ENCODE results near the gene UBE3C.
"Not testable (repeated sequence)": the region's sequence is repeated elsewhere in the genome, so short reads cannot be mapped to it uniquely, and the experiment has no call there.

UBE3C gene

DNA sequence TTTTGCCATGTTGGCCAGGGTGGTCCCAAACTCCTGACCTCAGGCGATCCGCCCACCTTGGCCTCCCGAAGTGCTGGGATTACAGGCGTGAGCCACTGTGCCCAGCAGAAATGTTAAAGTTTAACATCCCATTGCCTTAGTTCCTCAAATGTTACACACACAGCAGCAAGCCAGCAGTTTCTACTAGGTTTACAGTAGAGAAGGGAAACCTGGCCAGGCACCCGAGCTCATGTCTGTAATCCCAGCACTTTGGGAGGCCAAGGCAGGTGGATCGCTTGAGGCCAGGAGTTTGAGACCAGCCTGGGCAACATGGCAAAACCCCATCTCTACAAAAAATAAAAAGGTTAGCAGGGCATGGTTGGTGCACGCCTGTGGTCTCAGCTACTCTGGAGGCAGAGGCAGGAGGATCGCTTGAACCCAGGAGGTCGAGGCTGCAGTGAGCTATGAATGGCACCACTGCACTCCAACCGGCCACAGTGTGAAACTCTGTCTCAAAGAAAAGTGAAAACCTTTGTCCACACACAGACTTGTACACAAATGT is 135.4 kb downstream of the UBE3C start:
- DNase-seq = not testable (repeated sequence)

DNA sequence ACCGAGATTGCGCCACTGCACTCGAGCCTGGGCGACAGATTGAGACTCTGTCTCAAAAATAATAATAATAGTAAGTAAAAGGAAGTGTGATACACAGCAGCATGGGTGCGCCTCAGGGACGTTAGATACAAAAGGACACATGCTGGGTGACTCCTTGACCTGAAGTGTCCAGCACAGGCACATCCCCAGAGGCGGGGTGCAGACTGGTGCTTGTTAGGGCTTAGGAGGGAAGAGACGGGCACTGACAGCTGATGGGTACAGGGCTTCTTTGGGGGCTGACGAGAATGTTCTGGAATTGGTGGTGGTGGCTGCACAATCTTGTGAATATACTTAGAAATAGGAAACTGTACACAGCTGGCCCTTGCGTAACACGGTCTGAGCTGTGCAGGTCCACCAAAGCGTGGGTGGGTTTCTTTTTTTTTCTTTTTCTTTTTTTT is 136.3 kb downstream of the UBE3C start:
- DNase-seq = no peak

DNA sequence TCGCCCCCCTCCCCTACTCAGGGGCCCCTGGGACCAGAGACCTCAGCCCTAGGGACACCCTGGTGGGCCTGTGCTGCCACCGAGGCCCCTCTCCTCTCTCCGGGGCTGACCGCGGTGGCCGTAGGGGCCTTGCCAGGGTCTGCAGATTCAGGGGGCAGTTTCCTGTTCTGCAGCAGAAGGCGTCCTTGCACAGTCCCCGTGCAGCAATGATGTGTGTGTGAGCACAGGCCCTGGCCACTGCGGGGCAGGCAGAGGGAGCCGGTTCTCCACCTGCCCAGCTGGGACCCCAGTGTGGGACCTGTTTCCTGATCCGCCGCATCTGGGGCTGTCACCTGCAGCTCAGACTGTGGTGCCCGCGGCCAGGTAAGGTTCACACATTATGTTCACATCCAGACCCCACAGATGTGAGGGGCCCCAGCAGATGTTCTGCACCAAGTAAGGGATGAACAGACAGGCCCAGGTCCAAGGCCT is 137.4 kb downstream of the UBE3C start:
- no peak for DNase-seq

DNA sequence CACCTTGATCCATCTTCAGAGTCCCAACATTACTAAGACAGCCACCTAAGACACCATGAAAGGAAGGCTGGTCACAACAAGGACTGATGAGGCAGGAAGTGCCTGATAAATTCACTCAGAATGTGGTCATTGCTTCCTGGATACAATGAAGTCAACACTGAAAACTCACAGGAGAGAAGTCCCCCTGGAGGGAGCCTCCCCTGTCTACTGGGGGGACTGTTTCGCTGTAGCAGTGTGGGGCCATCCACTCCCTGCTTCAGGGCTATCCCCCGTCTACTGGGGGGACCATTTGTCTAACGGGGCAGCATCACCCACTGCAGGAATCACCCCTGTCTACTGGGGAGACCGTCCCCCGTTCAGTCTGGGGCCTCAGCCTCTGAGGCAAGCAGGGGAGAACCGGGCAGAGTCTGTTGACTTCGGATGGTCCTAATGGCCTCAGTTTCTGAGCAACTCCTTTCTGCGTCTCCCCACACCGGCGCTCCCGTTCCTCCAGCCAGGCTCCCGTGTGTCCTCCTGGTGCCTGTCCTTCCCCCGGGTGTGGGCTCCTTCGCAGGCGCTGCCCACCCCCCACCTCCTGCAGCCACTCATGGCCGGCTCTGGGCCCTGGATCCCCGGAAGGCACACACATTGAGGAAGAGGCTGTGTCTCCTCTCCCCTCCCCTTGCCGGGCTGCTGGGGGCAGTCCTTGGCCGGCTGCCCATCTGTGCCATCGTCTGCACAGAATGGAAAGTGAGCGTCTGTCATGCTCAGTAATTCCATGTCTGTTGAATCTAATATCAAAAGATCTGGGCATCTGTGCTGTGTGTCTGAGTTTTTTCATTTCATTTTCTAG is 138.2 kb downstream of the UBE3C start:
- DNase-seq = no peak

DNA sequence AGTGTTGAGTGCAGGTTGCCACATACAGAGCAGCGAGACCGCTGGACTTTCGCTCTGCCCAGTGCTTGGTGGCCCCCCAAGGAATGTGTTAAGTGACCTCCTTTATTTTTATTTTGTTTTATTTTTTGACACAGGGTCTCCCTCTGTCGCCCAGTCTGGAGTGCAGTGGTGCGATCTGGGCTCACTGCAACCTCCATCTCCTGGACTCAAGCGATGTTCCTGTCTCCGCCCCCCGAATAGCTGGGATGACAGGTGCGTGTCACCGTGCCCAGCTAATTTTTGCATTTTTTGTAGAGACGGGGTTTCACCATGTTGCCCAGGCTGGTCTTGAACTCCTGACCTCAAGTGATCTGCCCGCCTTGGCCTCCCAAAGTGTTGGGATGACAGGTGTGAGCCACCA is 138.8 kb downstream of the UBE3C start:
- not testable (repeated sequence) for DNase-seq

DNA sequence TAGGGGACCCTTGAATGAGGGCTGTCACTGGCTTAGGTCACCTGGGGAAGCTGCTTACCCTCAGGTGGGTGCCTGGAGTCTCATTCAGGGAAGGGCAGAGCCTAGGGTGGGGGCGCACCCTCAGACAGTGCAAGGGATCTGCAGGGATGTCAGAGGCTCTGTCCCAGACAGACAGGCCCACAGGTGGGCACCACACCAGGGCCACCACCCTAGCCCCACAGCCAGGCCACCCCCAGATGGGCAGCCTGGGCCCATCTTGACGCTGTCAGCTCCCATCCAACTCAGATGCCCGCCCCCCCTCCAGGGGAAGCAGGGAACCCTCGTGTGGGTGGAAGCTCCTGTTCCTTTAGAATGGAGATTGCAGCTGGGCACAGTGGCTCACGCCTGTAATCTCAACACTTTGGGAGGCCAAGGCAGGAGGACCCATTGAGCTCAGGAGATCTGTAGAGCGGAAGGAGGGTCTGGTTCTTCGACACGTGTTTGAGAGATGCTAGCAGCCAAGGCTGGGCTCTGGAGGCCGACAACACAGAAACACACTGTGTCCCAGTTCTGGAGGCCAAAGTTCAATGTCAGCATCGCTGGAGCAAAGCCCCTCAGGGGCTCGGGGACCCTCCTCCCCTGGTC is 139.6 kb downstream of the UBE3C start:
- peak; percentile 48 for DNase-seq

DNA sequence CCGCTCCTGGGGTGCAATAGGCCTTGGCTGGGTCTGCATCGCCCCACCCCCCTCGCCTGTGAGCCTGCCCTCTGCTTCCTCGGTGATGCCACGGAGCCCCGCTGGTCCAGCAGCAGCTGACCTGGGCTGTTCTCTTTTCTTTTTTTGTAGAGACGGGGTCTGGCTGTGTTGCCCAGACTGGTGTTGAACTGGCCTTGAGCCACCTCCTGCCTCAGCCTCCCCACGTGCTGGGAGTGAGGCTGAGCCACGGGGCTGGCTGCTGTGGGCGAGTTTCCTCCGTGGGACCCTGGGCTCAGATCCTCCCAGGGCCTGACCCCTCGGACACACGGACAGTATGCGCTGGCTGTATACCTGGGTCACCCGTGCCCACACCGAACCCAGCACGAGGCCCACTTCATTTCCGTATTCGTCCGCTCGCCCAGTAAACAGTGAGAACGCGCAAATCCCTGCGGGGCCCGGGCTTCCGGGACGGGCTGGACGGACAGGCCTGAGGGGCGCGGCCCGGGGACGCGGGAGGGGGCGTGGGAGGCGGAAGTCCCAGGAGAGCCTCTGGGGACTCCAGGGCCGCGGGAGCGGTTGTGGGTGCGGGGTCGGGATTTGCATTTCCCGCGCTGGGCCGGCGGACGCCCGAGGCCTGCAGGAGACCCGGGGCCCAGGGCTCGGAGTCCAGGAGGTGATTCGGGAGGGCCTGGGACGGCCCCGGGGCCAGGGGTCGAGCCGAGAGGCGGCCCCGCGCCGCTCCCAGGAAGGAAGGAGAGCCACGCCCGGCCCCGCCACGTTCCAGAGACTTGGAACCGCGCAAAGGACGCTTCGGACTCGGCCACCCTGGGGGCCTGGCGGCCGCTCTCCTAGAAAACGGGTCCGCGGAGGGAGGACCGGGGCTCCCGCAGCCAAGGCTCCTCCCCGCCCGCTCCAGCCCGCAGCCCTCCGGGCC is 140.3 kb downstream of the UBE3C start:
- peak; percentile 52 for DNase-seq

DNA sequence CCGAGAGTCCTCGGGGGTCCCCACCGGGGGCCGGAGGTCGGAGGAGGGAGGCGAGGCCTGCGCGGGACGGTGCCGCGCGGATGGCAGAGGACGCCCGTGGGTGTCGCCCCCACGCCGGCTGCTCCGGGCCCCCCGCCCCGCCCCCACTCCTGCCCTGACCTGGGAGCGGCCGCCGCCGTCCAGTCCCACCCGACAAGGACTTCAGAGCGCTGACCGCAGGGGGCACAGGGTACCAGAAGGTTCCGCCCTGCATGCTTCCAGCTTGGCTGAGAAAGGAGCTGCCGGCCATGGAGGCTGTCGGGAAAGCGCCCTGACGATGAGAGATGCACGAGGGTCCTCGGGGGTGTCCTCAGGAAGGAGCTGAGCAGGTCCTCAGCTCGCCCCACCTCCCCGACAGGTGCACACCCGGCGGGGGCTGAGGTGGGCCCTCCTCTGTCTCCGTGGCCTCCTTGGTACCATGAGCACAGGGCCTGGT is 141.1 kb downstream of the UBE3C start:
- DNase-seq = peak; percentile 49

DNA sequence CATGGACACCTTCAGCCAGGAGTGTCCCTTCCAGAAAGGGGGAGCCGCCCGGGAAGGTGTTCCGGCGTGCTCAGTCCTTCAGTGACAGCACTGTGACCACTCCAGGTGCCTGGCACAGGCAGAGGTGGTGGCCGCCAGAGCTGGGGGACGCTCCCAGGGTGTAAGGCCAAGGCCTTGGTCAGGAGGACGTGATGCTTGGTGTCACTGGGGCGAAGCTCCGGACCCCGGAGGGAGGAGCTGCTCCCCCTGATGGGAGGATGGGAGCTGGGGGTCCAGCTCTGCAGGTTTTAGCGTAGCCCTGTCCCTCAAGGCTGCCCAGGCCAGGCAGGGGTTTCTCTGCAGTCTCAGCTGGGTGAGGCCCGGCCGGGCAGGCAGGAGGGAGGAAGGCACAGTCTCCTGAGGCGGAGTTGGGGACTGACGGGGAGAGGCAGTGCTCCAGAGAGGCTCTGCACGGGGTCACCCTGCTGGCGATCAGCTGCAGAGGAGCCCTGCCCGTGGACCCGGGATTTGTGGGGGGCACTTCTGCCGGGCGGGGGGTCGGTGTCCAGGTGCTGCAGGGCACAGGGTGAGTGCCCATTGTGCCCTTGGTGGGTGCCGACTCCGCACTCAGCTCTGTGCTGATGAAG is 141.6 kb downstream of the UBE3C start:
- no peak for DNase-seq

DNA sequence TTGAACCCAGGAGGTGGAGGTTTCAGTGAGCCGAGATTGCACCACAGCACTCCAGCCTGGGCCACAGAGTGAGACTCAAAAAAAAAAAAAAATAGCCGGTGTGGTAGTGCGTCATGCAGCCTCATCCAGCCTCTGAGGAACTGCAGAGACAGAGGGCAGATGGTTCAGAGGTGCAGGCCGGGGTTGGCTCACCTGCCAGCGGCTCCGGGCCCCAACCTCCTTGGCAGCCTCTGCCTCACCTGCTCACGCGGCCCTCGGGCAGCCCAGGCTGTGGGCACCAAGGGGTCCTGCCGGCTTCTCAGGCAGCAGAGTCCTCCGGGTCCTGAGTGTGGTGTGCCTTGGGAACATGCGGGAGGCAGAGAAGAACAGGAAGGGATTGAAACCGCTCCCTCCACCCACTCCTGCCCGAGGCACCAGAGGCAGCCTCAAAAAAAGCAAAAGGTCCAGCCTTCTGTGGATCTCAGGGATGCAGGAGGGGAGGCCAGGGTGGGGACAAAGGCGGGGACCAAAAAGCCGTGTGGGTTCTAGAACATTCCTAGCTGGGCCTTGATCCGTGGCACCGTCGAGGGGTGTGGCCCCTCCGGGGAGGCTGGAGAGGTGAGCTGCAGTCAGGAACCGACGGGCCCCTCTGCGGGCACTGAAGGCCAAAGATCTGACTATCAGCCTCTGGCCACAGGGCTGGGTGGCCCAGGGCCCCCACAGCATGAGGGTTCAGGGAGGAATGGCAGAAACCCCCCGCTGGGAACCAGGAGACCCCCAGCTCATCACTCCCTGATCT is 142.7 kb downstream of the UBE3C start:
- DNase-seq = no peak

DNA sequence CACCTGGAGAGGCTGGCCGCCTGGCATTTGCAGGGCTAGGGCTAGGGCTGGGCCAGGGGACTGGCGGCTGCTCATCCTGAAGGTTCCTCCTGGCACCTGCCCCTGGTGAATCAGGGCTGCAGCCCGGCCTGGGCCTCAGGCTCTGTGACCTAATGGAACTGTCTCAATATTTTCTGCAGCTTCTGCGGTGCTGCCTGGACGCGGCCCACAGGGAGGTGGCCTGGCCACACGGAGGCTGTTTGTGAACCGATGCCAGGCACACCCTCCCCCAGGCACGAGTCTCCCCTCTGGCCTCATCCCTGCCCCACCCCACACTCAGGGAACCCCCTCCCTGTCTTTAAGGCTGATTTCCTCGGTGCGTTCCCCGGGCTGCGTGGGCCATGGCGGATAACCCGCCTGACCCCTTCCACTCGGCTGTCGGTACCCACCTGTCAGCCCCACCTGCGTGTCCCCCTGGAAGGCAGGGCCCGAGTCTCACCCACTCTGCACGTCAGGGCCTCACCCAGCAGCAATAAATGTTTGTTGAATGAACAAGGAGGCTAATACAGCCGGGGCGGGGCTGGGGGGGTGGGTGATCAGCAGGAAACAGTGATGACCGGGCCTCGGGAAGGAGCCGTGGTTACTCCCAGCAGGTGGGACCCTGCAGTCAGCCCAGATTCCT is 143.5 kb downstream of the UBE3C start:
- DNase-seq = no peak

DNA sequence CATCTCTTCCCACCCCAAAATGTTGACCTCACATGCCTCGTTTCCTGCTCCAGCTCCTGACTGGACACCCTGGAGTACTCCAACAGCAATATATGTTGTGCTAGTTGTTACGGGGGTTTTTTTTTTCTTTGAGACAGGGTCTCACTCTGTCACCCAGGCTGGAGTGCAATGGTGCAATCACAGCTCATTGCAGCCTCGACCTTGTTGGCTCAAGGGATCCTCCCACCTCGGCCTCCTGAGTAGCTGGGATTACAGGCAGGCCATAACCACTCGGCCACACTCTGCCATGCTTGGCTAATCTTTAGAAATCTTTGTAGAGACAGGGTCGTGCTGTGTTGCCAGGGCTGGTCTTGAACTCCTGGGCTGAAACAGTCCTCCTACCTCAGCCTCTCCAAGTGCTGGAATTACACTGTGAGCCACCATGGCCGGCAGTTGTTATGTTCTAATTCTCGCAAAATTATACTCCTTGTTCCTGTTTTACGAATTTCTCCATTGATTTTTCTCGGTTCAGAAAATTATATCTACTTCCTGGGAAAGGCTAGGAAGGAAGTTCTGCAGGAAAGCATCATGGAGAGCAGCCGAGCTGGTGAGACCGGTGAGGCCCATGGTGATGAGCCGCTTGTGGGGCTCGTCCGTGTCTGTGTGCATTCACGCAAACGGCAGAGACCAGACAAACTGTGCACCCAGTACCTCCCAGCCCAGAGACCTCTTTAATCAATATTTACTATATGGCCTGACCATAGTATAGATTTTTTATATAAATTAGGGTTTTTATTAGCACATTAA is 145.7 kb downstream of the UBE3C start:
- DNase-seq = no peak

DNA sequence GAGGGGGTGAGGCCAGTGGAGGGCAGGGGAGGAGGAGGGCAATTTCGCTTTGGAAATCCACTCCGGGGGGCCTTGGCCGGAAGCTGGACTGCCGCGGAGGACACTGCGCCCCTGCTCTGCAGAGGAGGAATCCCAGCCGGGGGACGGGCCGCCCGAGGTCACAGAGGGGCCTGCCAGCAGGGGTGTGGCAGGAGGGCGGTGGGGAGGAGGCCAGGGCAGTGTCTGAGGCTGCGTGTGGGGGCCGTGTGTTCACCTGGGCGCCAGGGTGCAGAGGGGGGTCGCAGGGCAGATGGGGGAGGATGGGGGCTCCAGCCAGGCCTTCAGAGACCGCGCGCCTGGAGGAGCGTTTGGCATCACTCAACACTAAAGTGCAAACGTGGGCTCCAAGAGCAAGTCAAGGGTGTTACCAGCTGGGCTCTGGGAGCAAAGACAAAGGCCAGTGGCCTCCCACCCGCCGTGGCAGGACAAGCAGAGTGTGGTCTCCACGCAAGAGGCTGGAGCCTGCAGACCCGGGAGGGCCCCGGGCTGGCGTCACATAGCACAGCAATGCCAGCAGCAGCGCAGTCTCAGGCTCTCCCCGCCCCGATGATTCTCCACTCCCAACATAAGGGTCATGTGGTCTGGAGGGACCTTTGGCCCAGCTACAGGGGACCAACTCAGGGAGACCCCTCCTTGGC is 152.8 kb downstream of the UBE3C start:
- DNase-seq = no peak

DNA sequence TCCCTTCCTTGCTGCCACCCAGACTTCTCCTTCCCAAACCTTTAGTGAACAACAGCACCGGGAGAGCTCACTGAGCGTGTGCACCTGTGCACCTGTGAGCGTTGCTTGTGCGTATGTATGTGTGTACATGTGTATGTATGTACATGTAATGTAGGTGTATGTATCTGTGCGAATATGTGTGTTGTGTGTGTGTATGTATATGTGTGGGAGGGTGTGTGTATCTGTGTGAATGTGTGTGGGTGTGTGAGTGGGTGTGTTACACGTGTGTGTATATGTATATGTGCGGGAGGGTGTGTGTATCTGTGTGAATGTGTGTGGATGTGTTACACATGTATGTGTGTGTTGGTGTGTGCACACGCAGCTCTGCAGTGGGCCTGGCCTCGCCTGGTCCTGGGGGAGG is 153.5 kb downstream of the UBE3C start:
- DNase-seq = no peak

DNA sequence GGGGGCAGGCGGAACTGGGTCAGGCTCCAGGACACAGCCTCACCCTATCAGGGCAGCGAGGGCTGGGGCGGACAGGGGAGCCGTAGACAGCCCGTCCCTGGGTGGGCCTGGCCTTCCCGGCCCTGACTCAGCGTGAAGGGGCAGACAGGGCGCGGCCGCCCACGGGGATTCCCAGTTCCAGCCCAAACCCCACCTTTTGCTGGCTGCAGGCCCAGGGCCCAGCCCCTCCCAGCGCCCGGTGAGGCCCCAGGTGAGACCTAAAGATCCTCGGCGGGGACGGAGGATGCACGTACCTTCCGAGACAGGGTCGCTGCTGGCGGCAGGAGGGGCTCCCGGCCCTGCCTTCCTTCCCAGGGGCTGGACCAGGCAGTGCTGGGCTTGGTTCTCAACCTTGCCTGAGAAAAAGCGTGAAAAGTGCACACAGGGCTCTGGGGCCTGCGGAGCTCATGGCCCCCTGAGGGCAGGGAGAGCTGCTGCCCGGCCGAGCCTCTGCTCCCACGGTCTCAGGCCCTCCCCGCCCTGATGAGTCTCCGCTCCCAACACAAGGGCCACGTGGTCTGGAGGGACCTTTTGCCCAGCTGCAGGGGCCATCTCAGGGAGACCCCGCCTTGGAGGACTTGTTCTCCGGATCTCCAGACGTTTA is 154.2 kb downstream of the UBE3C start:
- peak; percentile 75 for DNase-seq

DNA sequence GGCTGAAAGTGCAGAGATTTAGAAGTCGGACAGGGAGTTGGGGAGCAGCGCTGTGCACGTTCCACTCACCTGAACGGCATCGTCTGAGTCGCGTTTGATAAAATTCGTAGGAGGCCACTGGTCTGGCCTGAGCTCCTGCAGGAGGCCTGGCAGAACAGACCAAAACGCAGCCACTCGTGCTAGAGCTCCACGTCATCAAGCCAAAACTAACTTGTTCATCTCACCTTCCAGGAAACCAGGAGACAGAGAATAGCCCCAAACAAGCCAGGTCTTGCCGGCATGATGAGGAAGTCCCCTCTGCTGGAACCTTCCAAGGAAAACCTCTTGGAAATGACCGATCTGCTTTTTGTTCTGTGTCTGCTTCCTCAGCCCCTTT is 154.7 kb downstream of the UBE3C start:
- DNase-seq = no peak

DNA sequence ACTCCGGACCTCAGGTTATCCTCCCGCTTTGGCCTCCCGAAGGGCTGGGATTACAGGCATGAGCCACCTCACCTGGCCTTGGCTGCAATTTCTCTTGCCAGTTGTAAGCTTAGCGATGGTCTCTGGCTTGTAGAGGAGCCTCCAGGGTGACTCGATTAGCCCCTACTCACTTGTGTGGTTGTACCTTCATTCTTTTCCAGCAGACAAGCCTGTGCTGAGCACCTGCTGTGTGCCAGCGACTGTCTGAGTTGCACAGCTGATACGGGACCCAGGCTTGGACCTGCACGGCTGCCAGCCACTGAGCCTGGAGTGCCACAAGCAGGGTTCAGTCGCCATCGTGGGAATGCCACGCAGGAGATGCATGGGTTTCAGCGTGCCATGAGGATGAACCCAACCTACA is 156.0 kb downstream of the UBE3C start:
- DNase-seq = no peak

DNA sequence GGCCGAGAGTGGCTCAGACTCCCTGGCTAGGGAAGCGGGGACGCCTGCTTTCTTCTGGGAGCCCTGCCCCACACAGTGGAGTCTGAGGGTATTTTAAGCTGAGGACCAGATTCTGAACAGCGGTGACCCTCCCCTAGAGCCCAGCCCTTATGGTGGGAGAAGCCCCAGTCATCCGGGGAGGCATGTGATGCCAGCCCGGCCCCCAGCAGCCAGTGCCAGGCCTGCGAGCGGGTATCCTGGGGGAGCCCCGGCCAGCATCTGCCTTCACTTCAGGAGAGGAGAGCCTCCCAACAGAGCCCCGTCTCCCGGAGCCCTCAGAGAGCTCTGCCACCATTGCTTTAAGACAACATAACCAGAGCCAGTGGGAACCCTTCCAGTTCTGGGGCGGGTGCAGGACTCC is 156.6 kb downstream of the UBE3C start:
- no peak for DNase-seq

DNA sequence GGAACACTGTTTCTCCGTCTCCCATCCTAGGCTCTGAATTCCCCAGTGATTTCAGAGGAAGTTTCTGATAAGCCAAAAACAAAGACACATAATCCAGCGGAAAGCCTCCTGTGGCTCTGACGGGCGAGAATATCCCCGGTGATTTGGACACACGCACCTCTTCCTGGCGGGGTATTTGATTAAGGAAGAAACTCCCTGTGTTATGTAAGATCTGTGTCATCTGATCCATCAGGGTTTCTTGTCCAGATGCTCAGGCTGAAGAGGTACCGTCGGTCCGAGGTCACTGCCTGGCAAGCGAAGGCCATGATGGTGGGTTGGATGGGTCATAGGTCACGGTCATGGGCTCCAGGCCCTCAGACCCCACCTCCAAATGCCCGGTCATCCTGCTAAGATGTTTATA is 158.5 kb downstream of the UBE3C start:
- DNase-seq = no peak

All from islet precursor cell (in vitro differentiated cells).